Measurements from ENCODE around the gene SYNDIG1. TPM values are rescaled to one million over a fixed set of nuclear protein-coding genes. Genes with fewer than 3 reads are reported as not detected.

SYNDIG1 gene
- total RNA-seq, 1 donor from 2014 or later = not detected

GRCh38 chr20:24586523-24586840 lies 117.1 kb downstream of the SYNDIG1 start:
- Histone ChIP-seq H3K27me3 (ENCODE audit: control insufficient read depth, insufficient read depth, low read length) (no peaks in the 10 kb centered on the region), H3K4me3 (ENCODE audit: low read depth, low read length) (no peak overlapping the region), H3K36me3 (ENCODE audit: control insufficient read depth, insufficient read depth, low read length) (no peaks in the 10 kb centered on the region)
- DNase-seq (ENCODE audit: low read depth) (no peak), FAIRE-seq (no peak)
- no peak for TF ChIP-seq CTCF (IDR thresholded peaks at IDR 0.05; ENCODE audit: insufficient read depth, low read length, severe bottlenecking)

GRCh38 chr20:24587384-24588046 lies 118.1 kb downstream of the SYNDIG1 start:
- Histone ChIP-seq H3K27me3 (ENCODE audit: control insufficient read depth, insufficient read depth, low read length) (no peaks in the 10 kb centered on the region), H3K36me3 (ENCODE audit: control insufficient read depth, insufficient read depth, low read length) (no peaks in the 10 kb centered on the region), H3K4me3 (ENCODE audit: low read depth, low read length) (no peak overlapping the region)
- TF ChIP-seq CTCF (IDR thresholded peaks at IDR 0.05; ENCODE audit: insufficient read depth, low read length, severe bottlenecking) = no peak
- DNase-seq (ENCODE audit: low read depth) = no peak
- FAIRE-seq = peak; percentile 32

- FAIRE-seq = no peak
- Histone ChIP-seq H3K4me3 (ENCODE audit: low read depth, low read length) (no peak overlapping the region), H3K27me3 (ENCODE audit: control insufficient read depth, insufficient read depth, low read length) (no peaks in the 10 kb centered on the region), H3K36me3 (ENCODE audit: control insufficient read depth, insufficient read depth, low read length) (no peaks in the 10 kb centered on the region)
- TF ChIP-seq CTCF (IDR thresholded peaks at IDR 0.05; ENCODE audit: insufficient read depth, low read length, severe bottlenecking) = no peak
- no peak for DNase-seq (ENCODE audit: low read depth)
Measured at GRCh38 chr20:24588047-24588635, 118.7 kb downstream of the SYNDIG1 start.

- Histone ChIP-seq H3K4me3 (ENCODE audit: low read depth, low read length) (no peak overlapping the region), H3K27me3 (ENCODE audit: control insufficient read depth, insufficient read depth, low read length) (no peaks in the 10 kb centered on the region), H3K36me3 (ENCODE audit: control insufficient read depth, insufficient read depth, low read length) (no peaks in the 10 kb centered on the region)
- FAIRE-seq (no peak), DNase-seq (ENCODE audit: low read depth) (no peak)
- TF ChIP-seq CTCF (IDR thresholded peaks at IDR 0.05; ENCODE audit: insufficient read depth, low read length, severe bottlenecking) = no peak
Measured at GRCh38 chr20:24588725-24589340, 119.4 kb downstream of the SYNDIG1 start.

GRCh38 chr20:24589381-24589780 lies 120.0 kb downstream of the SYNDIG1 start:
- Histone ChIP-seq H3K4me3 (ENCODE audit: low read depth, low read length) (no peak overlapping the region), H3K27me3 (ENCODE audit: control insufficient read depth, insufficient read depth, low read length) (no peaks in the 10 kb centered on the region), H3K36me3 (ENCODE audit: control insufficient read depth, insufficient read depth, low read length) (no peaks in the 10 kb centered on the region)
- DNase-seq (ENCODE audit: low read depth) = no peak
- no peak for TF ChIP-seq CTCF (IDR thresholded peaks at IDR 0.05; ENCODE audit: insufficient read depth, low read length, severe bottlenecking)
- FAIRE-seq = no peak
